Activated CD8-positive, alpha-beta memory T cell treated with anti-CD3 and anti-CD28 coated beads, Interleukin-2, amount 50 U/mL, for 1 hour (primary cell): ENCODE measurements around the gene PCLO.
"Not testable (repeated sequence)": the region's sequence is repeated elsewhere in the genome, so short reads cannot be mapped to it uniquely, and the experiment has no call there.

Experiments
- DNase-seq: peaks from one replicate; pipeline ENCODE4 v3.0.0-alpha.2; 2020; ENCODE audit errors: extremely low read depth

PCLO gene

DNA sequence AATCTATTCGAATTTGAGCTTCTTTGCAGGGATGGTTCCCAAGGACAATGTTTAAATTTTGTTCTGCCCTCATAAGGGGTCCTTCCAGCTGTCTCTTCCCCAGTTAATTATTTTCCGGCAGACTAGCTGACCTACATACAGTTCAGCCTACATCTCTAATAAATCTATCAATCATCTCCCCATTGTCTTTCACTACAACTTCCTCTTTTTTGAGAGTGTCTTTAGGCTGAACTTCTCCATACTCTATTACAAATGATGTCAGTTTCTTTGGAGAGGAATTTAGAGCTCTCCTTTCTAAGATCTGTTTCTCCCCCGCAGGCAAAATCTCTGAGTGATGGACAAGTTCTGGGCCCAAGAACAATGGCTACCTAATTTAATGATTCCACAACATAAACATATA, 122.2 kb downstream of the PCLO start:
- no peak for DNase-seq

DNA sequence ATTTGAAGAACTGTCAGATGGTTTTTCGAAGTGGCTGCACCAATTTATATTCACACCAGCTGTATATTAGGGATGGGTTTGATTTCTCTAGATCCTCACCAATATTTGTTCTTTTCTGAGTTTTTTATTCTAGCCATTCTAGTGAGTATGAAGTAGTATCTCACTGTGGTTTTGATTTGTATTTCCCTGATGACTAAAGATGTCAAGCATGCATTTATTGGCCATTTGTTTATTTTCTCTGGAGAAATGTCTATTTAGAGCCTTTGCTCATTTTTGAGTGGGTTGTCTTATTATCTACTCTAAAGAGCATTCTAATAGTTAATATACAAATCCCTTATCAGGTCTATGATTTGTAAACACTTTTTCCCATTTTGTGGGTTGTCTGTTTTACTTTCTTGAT, 123.9 kb downstream of the PCLO start:
- no peak for DNase-seq

DNA sequence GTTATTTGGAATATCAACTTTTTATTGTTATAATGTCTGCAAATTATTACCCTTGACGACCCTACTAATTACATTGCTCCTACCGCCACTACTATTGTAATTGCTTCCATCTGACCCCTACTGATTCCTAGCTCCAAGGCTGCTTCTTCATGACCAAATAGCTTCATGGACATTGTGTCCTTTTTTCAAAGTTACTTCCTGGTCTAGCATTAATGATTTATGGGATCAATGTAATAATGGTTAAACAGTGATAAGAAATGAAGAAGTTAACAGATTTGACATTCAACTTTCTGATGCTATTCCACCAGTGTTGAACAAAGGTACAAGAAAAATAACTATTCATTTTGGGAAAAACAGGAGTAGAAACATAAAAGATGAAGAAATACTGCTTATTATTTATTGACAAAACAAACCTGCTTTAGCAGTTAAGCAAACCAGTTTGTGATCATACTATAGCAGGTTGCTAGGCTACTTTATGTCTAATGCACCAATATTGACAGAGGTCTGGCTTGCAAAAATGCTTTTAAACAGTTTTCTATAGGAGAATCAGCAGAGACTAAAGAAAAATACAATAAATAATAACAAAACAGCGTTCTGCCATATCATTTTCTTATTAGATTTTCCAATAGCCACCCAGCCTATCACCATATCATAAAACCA, 125.8 kb downstream of the PCLO start:
- DNase-seq: no peak

DNA sequence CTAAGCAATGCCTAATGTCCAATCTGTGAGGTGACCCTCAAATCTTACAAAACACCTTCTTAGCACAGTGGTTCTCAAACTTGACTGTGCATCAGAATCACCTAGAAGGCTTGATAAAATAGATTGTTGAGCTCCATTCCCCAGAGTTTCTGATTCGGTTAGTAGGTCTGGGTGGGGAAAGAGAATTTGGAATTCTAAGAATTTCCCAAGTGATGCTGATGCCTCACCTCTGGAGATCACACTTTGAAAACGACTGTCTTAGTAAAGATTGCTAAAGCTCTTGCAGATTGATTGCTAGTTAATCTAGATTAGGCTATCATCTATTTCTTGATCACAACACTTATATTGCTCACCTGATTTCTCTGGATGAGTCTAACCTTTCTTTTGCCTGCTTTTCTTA, 126.6 kb downstream of the PCLO start:
- no peak for DNase-seq

DNA sequence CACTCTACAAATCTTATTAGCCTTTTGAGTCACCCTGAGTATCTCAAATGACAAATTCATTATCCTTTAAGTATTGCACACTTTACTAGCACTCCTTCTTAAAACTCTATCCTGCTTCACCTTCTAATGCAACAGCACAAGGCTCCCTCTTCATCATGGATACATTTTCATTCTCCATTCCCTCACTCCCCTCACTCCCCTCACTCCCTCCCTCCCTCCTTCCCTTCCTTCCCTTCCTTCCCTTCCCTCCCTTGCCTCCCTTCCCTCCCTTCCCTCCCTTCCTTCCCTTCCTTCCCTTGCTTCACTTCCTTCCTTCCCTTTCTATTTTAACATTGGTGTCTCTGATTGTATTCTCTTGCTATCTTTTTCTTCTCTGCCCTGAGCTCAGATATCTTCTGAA, 130.5 kb downstream of the PCLO start:
- DNase-seq: no peak

DNA sequence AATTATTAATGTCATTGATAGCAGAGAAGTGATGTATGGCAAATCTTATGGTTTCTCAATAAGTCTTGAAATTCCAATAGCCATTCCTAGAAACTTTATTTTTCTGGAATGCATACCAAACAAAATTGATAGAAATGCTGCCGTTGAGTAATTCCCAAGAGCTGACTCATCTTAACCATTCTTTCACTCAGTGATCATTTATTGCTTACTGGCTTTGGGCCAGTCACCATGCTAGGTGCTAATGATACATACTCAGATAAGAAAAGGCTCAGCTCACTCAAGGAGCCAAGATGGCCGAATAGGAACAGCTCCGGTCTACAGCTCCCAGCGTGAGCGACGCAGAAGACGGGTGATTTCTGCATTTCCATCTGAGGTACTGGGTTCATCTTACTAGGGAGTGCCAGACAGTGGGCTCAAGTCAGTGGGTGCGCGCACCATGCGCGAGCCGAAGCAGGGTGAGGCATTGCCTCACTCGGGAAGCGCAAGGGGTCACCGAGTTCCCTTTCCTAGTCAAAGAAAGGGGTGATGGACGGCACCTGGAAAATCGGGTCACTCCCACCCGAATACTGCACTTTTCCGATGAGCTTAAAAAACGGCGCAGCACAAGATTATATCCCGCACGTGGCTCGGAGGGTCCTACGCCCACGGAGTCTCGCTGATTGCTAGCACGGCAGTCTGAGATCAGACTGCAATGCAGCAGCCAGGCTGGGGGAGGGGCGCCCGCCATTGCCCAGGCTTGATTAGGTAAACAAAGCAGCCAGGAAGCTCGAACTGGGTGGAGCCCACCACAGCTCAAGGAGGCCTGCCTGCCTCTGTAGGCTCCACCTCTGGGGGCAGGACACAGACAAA, 138.6 kb downstream of the PCLO start:
- not testable (repeated sequence) for DNase-seq

DNA sequence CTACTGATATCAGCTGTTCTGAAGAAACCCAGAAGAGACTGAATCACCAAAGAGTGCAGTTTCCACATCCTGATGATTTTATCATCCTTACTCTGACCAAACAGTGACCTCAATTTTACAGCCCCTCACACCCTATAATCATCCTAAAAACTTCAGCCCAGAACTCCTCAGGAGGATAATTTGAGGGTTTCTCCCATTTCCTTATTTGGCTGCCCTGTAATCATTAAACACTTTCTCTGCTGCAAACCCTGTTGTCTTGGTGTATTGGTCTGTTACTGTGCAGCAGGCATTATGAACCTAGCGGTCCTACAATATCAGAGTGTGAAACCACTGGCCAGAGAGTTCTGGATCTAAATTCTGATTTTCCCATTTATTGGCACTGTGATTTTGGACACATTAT, 141.7 kb downstream of the PCLO start:
- DNase-seq: no peak

DNA sequence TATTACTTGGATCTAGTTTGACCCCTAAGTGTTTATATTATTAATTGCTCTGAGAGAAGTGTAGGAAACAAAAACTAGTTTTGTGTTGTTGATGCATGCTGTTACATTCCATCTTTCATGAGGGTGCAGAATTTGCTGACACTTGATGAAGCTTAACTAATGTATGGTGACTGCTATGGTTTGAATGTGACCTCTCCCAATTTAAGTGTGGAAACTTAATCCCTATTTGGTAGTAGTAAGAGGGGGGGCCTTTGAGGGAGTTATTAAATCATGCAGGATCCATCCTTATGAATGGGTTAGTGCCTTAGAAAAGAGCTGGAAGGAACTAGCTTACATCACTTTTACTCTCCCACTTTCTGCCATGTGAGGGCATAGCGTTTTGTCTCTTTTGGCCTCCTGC, 142.5 kb downstream of the PCLO start:
- DNase-seq: no peak

DNA sequence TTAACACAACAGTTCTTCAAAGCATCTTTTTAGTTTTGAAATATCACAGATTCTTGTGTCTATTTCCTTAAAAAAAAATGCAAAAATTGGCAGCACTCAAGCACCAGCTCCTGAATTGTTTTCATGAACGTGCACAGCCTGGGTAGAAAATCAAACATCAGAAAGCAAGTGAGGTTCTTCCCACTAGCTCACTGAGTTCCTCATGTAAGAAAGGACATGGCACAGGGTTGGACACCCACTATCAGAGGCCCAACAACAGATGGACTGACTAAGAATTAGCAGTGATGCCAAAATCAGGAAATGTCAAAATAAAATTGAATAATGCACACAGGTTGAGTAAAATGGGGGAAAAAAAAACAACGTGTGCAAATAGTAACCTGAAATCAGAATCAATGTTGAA, 146.8 kb downstream of the PCLO start:
- DNase-seq: no peak

DNA sequence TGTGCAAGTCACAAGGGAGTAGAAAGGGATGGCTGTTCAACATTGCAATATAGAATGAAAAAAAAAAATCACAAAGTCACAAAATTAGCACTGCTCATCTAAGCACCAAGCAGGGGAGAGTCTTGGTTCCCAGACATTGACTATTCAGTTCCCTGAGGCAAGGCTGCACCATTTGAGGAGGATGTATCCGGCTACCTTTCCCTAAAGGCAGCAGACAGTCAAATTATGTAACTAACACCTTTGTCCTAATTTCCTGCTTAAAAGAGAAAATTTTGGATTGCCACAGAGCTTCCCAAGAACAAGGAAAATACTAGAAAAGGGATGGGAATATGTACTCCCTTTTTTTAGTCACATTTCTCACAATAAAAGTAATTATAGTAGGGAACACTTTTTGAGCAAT, 148.1 kb downstream of the PCLO start:
- DNase-seq: no peak

DNA sequence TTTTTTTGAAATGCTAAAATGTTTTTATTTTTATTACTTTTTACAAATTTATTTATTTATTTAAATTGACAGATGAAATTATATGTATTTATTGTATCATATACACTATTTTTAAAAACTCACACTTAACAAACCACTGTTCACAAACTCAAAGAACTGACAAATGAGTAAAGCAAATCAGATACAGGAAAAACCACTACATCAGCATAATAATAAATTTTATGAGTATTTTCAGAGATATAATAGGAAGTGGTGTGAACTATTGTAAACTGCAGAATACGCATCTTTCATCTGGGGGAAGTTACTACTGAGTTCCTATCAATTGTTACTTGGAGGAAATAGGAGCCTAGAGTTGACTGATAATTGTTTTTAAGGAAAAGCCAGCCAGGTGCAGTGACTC, 150.7 kb downstream of the PCLO start:
- no peak for DNase-seq

DNA sequence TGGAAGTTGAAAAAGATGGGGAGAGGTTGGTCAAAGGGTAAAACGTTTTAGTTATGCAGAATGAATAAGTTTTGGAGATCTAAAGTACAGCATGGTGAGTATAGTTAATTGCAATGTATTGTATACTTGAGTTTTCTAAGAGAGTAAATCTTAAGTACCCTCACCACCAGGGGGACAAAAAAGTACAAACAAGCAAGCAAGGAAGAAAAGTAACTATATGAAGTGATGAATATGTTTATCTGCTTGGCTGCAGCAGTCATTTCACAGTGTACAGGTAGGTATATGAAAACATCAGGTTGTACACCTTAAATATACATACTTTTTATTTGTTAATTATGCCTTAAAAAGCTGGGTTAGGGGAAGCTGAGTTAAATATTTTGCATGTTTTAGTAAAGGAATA, 157.3 kb downstream of the PCLO start:
- DNase-seq: no peak

DNA sequence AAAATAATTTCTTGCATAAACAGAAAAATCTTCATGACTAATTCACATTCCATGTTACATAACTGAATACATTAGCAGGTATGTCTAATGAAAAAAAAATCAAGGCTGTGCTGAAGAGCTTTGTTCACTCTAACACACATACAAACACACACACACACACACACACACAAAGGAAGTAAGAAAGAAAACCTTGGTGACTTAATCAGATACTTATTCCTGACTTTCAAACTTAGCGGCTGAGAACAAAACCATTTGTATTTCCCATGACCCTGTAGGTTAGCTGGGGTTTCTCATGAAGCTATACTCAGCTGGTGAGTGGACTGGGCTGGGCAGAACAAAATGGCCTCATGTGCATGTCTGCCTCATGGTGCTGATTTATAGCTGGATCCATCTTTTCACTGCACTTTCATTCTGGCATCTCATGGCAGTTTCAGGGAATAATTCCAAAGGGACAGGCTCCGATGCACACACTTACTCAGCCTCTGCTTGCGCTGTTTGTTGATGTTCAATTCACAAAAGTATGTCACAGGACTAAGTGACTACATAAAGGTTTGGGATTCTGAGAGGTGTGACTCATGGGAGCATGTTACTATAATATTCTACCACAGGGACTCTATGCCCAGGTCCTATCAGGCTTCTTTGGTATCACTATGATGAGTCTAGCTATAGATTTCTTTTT, 161.2 kb downstream of the PCLO start:
- no peak for DNase-seq

DNA sequence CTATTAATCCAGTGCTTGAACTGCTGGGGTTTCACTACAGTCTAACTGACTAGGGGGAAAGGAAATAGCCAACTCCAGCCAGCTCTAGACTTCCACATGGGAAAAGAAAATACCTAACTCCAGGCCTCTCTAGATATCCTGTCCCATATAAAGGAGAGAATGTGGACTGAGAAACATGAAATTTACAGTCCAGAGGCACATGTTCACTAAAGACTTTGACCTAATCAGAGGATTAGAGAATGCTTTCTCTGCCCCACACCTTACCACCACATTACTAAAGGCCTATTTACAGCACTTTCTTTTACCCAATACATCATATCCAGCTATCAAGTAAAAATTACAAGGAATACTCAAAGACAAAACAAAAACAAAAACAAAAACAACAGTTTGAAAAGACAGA, 164.2 kb downstream of the PCLO start:
- DNase-seq: no peak

DNA sequence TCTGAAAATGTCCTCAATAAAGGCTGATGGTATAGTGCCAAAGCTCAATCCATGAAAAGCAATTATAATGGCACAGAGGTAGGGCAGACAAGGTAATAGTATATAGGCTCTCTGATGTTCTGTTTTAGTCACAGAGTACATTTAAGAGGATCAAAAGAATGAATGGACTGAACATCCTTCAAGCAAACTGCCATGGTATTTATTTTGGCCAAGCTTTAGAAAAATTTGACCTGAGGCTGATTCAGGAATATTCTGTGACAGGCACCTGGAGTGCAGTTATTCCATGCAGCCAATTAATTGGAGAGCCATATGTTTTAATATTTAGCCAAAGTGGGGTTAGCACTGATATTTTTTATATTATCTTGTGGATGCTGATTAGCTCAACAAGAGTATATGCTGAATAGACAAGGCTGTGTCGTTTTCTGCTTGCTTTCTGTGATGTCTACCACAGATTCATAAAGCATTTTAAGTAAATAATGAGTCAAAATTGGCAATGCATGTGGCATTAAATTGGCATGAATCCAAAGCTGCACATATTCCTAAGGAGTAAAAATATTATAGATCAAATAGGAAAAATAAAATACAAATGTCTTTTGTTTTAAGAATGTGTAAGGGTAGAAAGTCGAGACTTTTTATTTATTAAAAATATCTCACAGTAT, 177.4 kb downstream of the PCLO start:
- no peak for DNase-seq

DNA sequence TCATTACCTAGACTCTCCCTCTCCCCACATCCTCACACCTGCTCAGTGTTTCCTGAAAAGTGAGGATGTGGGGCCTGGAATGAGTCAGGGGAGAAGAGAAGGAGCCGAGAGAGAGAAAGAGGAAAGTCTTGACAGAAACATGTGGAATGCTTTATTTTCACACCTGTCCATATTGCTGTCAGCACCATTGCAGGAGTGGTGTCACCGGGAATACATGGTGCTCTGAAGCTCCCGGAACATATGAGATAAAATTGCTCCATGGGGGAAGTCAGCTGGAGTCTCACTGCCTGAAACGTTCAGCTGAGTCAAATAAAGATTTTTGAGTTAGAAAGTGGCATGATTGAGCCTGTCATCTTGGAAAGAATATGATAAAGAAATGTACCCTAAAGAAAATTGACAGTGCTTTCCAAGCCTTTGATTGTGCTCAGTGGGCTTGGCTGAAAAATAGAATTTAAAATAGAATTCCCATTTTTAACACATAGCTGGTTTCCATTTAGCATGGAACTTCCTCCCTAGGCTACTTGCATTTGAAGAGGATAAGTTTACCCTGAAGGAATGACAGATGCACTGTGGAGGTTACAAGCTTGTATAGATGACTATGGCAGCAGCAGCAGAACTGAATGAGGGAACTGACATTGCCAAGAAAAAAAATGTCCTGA, 182.4 kb downstream of the PCLO start:
- no peak for DNase-seq

DNA sequence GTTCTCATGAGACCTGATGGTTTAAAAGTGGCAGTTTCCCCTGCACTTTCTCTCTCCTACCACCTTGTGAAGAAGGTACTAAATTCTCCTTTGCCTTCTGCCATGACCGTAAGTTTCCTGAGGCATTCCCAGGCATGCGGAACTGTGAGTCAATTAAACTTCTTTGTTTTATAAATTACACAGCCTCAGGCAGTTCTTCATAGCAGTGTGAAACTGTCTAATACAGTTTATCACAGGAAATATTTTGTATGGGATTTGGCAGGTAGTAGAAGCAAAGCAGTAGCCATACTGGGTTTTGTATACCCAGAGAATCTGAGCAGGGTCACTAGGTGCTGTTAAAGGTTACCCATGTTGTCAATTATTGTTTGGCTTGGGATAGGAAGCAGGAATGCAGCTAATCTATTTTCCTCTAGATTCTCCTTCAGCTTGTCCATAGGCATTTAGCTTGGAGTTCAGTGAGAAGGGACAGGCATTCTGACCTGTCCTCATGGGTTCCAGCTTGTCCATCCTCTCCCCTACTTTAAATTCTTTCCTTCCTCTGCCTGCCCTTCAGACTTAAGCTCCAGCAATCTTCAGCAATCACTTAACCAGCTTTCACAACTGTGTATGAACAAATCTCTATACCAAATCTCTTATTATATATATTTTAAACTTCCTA, 186.7 kb downstream of the PCLO start:
- DNase-seq: no peak

DNA sequence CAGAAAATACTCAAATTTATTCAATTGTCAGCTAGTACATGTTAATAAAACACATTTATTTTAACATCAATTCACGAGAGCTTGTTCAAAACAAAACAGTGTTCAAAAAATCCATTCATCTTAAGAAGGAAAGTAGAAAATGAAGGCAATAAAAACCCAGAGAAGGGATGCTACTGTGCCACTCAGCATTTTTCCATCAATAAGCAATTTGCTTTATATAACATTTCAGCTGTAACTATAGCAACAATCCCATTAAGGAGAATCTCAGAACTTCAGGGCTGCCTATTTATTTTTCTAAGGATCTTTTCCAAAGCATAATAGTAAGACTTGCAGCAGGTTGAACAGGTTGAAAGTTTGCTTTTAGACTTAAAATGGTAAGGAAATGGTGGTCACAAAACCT, 190.5 kb downstream of the PCLO start:
- DNase-seq: no peak

DNA sequence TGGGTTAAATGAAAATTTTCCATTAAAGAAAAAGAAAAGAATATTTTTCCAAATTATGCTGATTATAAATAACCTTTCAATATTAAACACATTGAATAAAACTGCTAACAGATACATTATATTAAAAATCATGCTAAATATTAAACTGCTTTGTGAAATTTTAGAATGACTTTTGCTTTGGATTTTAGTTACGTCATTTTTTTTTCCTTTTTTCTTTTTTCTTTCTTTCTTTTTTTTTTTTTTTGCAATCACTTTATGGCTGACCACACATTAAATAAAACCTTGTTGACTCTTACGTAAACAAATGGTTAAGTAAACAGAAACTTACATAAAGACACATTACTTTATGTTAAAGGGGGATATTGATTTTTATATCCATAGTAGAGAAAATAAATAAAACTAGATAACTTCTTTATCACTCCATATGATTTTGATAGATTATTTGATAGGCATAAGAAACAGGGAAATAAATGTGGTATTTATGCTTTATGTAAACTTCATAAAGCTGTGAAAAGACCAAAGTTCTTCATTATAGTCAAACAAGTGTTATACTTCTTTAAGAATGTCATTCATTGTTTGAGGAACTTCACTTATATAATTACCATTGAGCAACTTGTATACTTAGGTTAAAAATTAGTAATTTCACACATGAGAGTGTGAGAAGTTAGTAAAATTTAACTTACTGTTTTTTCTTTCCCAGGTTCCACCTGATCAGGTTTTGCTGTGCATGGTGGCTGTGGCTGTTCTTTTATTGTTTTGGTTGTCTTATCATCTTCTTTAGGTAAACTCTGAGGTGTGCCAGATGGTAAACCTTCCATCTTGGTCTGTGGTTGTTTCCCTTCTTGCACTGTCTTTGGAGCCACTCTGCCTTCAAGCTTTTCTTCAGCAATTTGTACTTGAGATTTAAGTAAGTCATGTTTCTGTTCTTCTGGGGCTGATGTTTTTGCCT, 197.3 kb downstream of the PCLO start:
- DNase-seq: no peak
